ENCODE data around the gene AMN.

Gene AMN

DNA sequence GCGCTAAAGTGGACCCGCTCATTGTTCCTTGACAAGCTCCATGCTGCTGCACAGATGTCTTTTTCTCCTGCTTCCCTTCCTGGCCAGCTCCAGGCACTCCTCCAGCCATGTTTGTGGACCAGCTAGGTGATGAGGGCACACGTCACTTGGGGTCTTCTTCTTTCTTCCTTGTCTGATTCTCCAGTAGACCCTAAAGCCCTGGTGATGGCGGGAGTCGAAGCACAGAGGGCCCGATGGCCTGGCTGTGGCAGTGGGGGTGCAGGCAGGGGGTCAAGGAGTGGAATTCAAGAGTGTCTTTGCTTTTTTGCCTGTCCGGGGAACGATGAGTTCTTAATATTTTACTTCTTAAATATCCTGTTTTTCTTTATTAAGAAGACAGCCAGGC, 23.0 kb upstream of the AMN start:
- DNase-seq: no peak

DNA sequence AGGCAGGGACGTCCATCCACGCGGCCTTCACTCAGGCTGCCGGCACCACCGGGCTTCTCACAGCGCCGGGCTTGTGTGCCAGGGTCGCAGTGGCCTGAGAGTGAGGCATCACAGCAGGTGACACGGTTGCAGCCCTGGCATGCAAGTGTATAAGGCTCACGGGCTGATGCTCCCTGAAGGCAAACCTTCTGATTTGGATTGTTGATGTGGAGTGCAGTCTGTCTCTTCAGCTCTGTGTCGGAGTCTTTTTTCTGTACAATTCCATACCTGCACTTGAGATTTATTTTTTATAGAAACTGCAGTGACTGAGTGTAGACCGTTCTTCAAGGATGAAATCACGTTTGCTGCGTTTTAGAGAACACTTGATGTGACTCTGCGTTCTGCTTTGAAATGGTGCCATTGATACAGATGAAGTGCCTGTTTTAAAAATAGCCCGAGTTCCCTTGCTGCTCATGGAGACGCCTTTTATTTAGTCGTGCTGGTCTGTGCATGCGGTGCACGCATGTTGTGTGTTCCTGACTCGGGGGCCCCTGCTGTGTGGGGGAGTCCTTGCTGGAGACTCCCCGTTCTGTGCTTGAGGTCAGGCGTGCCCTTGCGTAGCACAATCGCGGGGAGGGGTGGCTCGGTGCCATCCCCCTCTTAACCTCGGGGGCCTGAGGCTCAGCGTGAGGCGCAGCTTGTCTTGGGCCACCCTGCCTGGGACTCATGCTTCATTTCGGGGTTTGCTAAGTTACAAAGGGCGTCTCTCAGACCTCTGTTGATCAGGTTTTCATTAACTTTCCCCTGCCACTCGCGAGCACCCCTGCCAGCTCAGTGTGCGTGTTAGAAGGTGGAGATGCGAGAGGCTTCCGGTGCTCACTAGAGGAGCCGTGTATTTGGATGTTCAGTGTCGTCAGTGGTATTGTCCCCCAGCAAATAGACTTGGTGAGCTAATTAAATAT, 21.6 kb upstream of the AMN start:
- no peak for DNase-seq

DNA sequence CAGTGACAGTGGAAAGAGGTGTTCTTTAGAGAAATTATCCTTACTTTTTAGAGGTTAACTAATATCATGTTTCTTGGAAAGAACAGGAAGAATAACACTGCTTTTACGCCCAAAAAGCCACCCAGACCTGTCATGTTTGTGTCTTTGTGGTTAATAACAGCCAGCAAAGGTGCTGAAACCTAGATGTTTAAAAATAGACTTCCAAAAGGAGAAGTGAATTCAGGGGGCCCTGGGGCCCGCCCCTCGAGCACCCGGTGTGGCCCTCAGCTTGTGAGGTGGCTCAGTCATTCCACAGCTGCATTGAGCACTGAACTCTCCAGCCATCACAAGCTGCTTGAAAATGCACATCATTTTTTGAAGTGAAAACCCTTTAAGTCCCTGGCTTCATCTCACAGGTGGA, 20.8 kb upstream of the AMN start:
- no peak for DNase-seq

DNA sequence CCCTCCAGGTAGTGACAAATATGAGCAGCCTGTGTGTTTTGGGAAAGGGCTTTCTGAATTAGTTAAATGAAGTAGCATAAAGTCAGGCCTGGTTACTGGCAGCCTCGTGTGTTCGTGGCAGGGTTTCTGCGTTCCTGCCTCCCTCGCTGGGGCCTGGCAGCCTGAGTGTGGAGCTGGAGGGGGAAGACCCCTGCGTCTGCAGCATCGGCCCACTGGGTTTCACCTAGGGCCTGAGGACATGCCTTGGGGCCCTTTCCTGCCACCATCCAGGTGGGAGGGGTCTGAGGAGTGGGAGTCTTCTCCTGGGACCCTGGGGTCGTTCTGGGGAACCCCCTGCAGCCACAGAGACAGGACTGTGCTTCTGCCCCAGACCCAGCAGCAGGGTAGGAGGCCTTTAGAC, 20.4 kb upstream of the AMN start:
- DNase-seq: no peak

DNA sequence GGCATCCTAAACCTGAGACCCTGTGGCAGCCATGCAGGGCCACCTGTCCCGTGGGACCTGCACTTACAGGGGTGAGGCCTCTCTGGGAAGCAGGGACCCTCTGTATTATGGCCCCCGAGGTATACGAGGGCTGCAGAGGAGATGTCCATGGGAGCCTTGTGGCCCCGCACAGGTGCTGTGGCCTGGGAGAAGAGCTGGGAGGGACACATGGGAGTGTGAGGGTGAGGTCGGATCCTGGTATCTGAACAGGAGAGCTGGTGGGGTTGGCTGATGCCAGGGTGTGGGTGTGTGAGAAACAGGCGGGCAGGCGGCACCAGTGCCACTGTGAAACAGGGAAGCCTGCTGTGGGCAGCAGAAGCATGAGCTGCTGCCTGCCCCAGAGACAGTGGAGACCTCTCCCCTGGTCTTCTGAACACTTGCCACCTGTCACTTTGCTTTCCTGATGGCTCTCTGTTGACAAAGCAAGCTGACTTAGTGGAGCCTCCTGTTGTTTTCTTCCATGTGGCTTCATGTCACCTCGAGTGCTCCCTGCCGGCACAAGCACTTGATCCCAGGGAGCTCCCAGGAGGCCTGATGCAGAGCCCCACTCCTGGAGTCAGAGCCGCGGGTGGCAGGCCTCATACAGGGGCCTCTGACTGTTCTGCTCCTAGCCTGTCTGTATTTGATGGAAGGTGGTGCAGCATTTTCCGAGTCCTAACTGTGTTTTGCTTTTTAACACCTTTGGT, 19.8 kb upstream of the AMN start:
- no peak for DNase-seq

DNA sequence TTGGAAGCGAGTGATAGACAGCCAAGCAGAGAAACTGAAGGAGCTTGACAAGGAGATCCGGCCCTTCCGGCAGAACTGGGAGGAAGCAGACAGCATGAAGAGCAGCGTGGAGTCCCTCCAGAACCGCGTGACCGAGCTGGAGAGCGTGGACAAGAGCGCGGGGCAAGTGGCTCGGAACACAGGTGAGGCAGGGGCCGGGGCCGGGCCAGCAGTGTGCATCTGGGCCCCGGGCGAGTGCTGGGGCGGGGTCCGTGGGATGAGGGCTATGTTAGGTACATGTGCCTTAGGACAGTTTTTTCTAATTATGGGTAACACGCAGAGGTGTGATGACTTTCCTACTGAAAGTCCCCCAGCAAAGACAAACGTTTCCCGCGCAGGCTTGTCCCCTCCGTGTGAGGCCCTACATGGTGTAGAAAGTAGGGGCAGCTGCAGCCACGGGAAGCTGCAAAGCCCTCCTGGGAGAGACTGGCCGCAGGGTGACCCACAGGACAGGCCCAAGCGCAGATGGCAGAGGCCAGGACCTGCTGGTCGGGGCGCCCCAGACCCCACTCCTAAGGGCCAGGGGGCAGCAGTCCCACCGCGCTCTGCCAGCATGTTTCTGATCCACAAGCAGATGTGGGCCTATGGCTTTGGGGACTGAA, 19.1 kb upstream of the AMN start:
- DNase-seq: no peak

- no peak for DNase-seq
Observed at GRCh38 chr14:102903889-102904512, 18.5 kb upstream of the AMN start.

DNA sequence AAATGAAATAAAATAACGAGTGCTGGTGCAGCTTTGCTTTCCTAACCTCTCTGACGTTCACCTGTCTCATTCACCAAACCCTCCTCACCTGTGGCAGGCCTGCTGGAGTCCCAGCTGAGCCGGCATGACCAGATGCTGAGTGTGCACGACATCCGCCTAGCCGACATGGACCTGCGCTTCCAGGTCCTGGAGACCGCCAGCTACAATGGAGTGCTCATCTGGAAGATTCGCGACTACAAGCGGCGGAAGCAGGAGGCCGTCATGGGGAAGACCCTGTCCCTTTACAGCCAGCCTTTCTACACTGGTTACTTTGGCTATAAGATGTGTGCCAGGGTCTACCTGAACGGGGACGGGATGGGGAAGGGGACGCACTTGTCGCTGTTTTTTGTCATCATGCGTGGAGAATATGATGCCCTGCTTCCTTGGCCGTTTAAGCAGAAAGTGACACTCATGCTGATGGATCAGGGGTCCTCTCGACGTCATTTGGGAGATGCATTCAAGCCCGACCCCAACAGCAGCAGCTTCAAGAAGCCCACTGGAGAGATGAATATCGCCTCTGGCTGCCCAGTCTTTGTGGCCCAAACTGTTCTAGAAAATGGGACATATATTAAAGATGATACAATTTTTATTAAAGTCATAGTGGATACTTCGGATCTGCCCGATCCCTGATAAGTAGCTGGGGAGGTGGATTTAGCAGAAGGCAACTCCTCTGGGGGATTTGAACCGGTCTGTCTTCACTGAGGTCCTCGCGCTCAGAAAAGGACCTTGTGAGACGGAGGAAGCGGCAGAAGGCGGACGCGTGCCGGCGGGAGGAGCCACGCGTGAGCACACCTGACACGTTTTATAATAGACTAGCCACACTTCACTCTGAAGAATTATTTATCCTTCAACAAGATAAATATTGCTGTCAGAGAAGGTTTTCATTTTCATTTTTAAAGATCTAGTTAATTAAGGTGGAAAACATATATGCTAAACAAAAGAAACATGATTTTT, 17.1 kb upstream of the AMN start:
- DNase-seq: no peak

- no peak for DNase-seq
Observed at GRCh38 chr14:102906616-102907302, 15.7 kb upstream of the AMN start.

DNA sequence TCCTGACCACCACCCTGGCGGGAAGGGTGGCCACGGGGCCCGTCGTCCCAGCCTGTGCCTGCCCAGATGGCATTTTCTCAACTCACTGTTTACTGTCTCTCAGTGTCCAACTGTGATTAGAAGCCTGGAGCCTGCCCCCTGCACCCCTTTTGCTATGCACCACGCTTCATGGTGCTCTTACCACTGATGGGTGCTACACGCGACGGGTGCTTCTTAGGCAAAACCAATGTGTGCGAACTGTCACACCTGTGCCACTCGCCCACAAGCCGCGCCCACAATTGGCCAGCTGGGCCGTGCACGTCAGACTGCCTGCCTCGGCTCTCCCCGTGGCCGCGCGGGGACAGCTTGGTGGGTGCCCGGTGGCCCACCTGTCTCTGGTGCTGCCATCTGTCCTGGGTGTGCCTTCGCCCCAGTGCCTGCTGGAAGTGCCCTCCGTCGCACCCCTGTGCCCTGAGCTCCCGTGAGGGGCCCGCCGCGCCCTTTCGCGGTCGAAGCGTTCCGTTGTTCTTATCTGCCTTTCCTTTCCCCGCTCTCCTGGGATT, 15.1 kb upstream of the AMN start:
- DNase-seq: no peak

- DNase-seq: no peak
Observed at GRCh38 chr14:102907980-102908730, 14.3 kb upstream of the AMN start.

GRCh38 chr14:102908766-102909455, 13.6 kb upstream of the AMN start:
- DNase-seq: no peak

DNA sequence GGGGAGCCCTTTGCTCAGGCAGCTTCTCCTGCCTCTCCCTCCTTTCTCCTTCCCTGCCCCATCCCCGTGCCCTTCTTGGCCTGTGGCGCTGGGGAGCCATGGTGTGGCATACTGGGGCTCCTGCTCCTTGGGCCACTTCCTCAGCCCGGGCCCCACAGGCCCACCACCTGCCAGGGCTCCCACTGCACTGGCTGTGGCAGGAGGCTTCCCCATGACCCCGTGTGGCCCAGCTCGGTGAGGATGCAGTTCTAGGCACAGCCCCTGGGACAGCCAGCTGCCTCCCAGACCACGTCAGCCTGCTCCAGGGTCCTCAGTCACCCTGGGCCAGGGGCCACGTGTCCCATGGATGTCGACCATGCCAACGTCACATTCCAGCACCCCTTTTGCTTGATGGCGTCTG, 13.0 kb upstream of the AMN start:
- no peak for DNase-seq

- no peak for DNase-seq
Observed at GRCh38 chr14:102909911-102910310, 12.6 kb upstream of the AMN start.

DNA sequence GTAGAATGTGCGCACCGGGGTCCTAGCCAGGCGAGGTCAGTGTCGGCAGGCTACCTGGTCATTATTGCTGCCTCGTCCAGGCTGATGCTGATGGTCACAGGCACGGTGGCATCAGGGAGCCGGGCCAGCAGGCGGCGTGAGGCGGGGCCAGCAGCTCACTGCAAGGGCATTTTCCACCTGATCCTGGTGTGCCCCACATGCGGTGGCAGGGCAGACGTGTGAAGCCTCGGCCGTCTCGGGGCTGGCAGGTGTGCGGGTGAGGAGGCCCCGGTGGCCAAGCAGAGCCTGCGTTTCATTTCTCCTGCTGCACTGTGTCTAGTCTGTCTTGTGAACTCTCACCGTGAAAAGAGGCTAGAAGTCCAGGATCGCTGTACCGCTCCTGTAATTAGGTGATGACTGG, 12.0 kb upstream of the AMN start:
- no peak for DNase-seq

DNA sequence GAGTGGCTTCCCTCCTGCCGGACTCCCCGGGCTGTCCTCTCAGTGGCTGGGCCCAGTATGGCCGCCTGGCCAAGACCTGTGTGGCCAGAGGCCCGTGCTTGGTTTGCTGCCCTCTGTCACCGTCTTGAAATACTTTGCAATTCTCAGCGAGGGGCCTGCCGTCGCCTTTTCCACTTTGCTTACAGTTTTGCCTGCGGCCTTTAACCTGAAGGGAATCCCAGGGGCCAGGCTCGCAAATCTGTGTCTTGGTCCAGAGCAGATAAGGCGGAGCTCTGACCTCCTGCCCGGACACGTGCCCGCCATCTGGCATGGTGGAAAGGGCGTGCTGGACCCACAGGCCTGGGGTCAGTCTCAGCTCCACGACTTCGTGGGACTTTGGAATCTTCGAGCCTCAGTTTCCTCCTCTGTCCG, 10.9 kb upstream of the AMN start:
- no peak for DNase-seq

DNA sequence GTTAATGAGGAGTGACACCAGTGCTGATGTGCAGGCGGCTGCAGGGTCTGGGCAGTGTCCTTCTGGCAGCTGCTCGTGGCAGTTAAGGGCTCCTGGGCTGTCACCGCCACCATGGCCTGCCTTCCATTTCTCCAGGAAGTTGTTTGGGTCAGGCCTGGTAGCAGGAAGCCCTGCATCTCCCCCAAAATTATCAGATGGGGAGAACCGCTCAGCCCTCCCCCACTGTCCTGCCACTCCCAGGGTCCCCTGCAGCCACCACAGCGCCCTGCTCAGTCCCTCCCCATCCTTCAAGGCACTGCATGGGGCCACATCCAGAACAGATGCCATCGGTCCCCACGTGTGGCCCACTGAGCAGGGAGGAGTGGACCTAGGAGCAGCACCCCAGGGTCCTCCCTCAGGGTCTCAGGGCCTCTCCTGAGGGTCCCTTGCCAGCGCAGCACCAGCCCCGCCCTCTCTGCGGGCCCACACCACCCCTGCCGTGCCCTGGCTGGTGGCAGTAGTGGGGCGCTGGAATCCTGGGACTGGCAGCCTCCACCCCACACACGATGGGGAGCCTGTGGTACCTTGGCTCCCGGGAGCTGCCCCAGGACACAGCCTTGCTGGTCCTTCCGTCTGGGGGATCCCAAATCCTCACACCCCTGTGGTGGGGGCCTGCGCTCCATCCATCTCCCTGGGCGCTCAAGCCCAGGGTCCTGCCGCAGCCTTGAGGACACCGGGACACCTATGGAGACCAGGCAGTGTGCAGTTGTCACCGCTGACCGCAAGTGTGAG, 10.3 kb upstream of the AMN start:
- no peak for DNase-seq

GRCh38 chr14:102913341-102914211, 8.9 kb upstream of the AMN start:
- DNase-seq: no peak

All from effector CD4-positive, alpha-beta T cell (primary cell).